Stimulated activated CD8-positive, alpha-beta memory T cell treated with anti-CD3 and anti-CD28 coated beads, Interleukin-15, amount 100 ng/mL, for 48 hours (primary cell): ENCODE measurements around the gene ATP8B1.

Experiments used
- DNase-seq, 2 donors: peaks; one replicate each; pipeline ENCODE4 v3.0.0-alpha.2; 2020; ENCODE audit warnings: low read depth in 2 of 2

The ATP8B1 gene

DNA sequence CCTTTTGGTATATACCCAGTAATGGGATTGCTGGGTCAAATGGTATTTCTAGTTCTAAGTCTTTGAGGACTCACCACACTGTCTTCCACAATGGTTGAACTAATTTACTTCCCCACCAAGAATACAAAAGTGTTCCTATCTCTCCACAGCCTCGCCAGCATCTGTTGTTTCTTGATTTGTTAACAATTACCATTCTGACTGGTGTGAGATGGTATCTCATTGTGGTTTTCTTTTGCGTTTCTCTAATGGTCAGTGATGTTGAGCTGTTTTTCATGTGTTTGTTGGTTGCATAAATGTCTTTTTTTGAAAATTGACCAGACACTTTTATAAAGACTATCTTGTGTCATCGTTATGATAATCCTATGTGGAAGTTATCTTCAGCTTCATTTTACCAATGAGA is 16.0 kb upstream of the ATP8B1 start:
- DNase-seq = no peak

GRCh38 chr18:57816208-57816954 is 13.3 kb upstream of the ATP8B1 start:
- DNase-seq = no peak

GRCh38 chr18:57814555-57814954 is 11.4 kb upstream of the ATP8B1 start:
- DNase-seq = no peak

DNA sequence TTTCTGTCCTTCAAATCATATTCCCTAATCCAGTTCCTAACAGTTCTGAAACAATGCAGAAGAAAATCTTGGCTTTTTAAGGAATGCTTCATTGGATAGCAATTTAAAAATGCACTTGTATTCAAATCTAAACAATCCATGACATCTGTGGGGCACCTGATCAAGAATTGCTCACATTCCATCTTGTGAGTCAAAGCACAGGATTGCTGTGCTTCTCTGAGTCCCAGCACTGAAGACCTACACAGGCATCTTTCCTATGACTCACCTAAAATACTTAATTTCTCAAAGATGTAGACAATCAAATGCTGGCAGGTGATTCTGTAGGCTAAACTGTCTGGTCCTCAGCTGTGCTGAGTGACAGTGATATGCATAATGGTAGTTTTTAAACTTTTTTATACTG is 10.1 kb upstream of the ATP8B1 start:
- no peak for DNase-seq

DNA sequence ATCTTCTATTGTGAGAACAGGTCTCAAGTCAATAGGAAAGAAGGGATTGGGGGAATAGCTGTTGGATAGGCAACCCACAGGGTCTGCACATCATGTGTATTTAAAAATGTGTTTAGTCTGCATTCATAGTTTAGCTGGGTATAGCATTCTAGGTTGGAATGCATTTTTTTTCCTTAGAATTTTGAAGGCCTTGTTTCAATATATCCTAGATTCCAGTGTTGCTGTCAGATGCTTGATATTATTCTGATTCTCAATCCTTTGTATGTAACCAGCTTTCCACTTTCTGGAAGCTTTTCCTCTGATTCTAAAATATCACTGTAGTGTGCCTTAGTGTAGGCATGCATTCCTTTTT is 9.0 kb upstream of the ATP8B1 start:
- no peak for DNase-seq

- no peak for DNase-seq
These were observed 8.5 kb upstream of the ATP8B1 start for GRCh38 chr18:57811477-57812125.

DNA sequence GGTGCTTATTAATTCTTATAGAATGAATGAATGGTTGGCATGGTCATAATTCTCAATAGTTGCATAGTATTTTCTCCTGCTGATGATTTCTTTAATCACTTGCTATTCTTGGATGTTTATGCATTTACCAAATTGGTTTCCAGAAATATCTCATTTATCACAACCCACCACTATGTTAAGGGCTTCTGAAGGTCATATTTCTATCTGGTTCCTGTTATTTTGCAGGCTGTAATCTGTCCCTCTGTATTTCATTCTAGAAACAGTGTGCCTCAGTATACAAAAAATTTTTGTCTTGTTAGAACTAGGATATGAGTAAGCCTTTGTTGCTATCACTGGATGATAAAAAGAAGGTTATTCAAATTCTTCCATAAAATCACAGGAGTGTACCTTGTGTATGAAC is 6.1 kb upstream of the ATP8B1 start:
- DNase-seq = no peak

DNA sequence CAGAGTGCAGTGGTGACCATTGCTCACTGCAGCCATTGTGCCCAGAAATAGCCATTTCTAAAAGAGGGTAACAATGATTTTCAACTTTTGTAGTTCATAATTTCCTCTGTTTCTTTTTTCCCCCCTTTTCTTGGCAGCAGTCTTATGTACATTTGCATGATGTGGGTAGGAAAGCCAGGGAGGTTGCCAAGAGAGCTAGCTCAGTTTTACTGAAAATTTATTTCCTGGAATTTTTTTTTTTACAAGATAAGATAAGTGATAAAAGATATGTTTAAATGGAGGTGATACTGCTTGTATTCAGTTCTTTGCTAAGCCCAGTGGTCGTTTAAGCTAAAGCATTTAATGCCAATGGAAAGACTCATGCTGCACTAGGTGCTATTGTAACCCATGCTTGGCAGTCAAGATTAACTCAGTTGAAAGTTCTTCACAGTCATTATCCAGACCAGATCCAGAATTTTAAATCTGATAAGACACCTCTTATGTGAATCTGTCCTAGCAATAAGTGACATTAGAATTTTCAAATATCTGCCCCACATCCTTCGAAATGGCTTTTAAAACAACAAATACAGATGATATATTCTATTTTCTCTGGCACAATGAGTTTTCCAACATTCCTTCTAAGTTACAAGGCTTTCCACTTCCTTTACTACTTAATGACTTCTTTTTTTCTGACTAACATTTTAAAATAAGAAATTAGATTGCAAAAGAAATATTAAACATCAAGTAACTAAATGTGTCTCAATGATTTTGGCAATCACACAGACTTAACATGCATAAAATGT is 4.4 kb upstream of the ATP8B1 start:
- DNase-seq = no peak

DNA sequence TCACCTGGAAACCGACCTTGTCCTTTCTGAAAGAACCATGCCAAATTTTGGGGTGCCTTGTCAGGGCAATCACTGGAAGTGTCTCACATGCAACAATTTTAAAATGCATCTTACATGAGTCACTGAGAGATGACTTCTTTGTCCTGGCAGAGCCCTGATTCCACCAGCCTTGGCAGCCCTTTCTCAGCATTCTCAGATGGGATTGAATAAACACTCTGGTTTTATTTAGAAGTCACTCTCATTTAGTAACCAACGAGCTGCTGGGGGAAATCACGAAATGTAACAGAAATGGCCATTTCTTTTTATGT is 3.8 kb upstream of the ATP8B1 start:
- DNase-seq = no peak

DNA sequence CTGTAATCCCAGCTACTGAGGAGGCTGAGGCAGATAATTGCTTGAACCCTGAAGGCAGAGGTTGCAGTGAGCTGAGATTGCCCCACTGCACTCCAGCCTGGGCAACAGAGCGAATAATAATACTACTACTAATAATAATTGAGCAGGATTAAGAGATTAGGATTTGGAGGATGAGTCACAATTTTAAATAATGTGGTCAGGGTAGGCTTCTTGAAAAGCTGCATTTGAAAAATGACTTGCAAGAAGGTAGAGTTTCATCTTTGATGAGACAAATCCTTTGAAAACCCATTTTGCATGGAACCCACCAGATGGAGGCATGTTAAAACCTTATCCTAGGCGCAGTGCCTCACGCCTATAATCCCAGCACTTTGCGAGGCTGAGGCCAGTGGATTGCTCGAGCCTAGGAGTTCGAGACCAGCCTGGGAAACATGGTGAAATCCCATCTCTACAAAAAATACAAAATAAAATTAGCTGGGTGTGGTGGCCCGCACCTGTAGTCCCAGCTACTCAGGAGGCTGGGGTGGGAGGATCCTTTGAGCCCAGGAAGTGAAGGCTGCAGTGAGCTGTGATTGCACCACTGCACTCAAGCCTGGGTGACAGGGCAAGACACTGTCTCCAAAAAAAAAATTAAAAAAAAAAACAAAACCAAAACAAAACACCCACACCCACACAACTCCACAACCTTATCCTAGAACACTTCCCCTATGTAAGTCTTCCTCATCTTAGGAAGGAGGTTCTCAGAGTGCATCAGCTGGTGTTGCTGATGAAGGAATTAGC is 3.3 kb upstream of the ATP8B1 start:
- DNase-seq = no peak

- no peak for DNase-seq
These were observed 2.0 kb upstream of the ATP8B1 start for GRCh38 chr18:57805117-57805516.

GRCh38 chr18:57804557-57804956 is 1.4 kb upstream of the ATP8B1 start:
- DNase-seq = no peak

DNA sequence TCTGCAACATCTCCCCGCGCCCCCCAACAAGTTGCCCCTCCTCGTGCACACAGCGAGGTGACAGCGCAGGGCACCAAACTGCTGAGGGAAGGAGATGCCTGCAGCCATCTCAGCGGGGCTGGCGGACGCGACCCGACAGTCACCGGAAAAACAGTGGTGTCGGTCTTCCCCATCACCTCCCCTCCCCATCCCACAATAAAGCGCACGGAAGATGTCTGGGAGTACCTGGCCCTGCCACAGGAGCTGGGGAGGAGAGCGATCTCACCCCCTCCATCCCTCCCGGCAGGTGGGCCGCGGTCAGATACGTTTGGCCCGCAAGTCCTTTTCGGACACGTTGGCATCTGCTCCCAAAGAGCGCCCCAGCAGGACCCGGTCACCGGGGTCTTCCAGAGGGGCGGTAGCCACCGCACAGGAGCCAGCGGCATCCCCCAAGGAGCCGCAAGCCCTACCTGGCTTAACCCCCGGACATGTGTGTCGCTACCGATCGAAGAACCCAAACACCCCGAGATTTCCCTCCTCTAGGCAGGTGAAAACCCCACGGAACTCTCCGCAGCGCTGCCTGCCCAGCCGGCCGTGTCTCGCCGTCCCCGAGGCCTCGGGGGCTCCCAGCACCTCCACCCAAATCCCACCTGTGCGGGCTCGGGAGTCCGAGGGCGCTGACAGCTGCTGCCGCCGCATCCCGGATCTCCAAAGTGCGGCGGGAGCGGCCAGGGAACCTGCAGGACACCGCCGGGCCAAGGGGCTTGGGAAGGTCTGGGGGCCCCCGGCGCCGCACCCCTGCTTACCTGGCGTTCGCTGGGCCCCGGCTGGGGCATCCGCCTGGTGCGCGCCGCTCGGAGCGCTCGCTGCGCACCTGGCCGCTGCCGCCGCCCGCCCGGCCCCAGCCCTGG is 657 bp downstream of the ATP8B1 start:
- DNase-seq = no peak

- DNase-seq = no peak
These were observed 1.3 kb downstream of the ATP8B1 start for GRCh38 chr18:57801761-57802212.

DNA sequence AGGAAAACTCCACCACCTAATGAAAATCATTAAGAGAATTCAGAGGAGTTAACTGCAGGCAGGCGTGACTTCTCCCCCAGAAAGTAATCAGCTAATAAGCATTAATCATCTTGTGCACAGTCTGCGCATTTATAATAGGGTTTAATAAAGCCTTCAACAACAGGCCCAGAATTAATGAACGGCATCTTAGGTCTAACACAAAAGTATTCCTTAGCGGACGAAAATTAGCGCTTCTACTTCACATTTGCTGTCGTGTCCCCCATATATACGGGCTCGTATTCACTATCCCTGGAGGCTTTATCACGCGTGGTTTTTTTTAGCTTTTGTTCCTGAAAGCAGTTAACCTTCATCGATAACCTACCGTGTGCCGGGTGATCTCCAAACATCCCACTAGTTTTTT is 1.8 kb downstream of the ATP8B1 start:
- no peak for DNase-seq

DNA sequence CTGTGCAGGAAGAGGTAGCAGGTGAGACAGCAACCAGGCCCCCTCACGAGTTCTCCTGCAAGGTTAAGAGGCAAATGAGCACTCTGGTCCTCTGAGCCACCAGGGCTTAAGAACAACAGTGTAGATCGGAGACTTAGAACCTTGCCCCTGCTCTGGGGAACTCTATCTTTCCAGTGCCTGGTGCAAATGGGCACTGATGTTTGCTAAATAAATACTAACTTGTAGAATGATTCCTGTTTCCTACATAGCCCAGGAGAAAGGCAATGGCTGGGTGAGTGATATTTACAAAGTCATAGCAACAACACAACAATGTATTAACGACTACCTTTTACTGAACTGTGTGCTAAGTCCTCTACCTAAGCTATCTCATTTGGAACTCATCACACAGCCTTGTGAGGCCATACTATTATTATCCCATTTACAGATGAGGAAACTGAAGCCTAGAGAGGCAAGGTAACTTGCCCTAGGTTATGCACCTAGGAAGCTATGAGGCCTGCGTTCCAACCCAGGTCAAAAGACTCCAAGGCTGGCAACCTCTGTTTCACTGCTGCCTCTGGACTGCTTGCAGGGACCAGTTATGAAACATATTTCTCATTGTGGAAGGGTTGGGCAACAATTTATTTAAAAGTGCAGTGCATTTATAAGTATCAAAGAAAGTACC is 4.3 kb downstream of the ATP8B1 start:
- DNase-seq = no peak

DNA sequence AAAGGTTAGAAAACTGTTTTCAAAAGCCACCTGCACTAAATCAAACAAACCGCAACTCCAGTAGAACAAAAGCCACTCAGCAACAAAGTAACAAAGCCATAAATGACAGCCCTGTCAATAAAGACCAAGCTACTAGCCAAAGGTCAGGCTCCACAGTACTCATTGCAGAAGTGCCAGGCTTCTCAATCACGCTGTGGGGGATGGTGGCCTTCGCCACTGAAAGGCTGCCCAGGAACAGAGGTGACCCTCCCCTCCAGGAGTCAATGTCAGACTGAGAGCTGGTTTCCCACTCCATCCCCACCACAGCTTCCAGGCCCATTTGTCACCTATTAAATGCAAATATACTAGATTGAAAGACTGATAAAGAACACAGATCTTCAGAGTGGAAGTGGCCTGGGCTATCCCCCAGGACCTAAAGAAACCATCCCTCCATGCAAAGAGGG is 5.9 kb downstream of the ATP8B1 start:
- DNase-seq = no peak

GRCh38 chr18:57794951-57795728 is 8.0 kb downstream of the ATP8B1 start:
- DNase-seq = no peak

- no peak for DNase-seq
These were observed 9.7 kb downstream of the ATP8B1 start for GRCh38 chr18:57793302-57793986.
